GM18517 (cell line): ENCODE measurements around the gene RNF11.

Experiments
- ATAC-seq: cut with Tn5 transposase; IDR thresholded peaks from one replicate; pipeline ENCODE4 v1.9.1; 2021; ENCODE audit warnings: mild to moderate bottlenecking, moderate library complexity; ENCODE audit not compliant: unreplicated experiment

RNF11 gene

GRCh38 chr1:51294566-51295184 is 58.6 kb downstream of the RNF11 start:
- no peak for ATAC-seq

DNA sequence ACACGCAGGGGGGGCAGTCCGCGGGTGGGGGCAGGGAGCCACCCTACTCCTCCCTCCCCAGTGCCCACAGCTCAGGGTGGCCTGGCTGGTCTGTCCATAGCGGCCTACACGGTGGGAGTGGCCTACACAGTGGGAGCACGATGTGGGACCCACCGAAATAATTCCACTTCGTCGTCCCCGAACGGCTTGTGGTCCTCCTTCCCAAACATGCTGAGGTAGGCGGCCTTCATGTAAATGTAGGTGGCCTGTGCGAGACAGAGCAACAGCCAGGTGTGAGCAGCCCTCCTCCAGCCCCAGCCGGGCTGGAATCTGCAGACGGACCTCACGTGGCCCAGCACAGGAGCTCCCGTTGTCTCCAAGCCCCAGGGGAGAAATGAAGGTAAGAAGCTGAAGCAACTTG is 59.9 kb downstream of the RNF11 start:
- no peak for ATAC-seq

DNA sequence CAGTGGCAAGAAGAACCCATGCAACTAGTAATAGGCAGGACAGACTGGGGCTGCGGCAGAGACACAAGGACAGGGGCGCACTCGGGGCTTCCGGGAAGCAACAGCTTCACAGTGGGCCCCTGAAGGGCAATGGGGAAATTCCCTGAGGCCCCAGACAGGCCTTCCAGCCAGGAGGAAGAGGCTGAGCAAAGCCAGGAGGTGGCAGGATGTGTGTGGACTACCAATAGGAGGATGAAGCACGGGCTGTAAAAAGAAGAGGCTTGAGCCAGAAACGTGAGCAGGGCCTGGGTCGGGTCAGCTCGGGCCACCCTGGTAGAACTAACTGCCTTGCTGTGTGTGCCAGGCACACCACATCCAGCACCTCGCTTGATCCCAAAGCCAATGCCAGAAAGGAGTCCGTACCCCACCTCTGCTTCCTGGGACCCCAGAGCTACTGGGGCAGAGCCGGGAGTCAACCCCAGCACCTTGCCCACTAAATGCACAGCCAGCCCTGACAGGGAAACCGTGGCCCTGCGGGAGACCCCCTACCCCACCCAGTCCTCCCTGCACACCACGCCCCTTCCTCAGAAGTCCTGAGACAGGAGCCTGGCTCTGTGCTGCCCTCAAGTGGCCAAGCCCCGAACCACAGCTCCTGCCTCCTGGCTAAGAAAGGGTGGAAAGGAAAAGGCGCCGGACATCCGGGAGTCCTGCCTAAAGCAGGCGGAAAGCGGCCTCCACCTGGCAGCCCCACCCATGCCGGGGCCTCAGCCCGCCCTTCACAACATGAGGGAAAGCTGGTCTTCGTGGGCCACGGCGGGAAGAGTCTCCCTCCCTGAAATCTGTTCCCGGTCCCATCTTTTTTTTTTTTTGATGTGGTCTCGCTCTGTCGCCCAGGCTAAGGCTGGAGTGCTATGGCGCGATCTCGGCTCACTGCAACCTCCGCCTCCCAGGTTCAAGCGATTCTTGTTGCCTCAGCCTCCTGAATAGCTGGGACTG is 60.6 kb downstream of the RNF11 start:
- peak; percentile 68 for ATAC-seq

GRCh38 chr1:51297401-51298321 is 61.6 kb downstream of the RNF11 start:
- no peak for ATAC-seq

GRCh38 chr1:51298322-51298705 is 62.2 kb downstream of the RNF11 start:
- ATAC-seq: no peak

DNA sequence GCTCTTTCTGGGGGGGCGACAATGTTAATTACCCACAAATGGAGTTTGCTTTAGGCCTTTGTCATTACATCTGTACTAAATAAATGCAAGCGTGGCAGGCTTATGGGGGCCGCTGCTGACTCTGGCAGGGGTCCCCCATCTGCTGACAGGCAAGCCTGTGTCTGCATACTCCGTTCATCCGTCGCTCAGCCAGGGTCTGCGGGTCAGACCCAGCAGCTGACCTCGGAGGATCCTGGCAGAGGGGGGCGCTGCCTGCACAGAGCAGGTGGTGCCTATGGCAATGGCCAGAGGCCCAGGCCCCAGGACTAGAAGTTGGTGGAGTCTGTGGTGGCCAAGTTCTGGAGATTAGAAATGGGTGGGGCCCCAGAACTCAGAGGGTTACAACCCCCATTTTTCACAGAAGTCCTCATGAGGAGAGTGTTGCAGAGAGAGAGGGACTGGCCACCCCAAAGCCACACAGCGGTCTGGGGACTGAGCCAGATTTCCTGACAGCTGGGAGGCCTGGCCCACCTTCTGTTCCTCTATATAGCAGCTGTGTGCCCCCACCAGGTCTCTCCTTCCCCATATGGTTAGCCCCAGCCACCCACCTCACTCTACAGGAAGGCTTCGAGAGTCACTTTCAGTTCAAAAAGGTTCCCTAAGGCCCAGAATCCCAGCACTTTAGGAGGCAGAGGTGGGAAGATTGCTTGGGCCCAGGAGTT is 63.3 kb downstream of the RNF11 start:
- ATAC-seq: no peak

GRCh38 chr1:51299981-51300670 is 64.1 kb downstream of the RNF11 start:
- ATAC-seq: no peak

- no peak for ATAC-seq
Measured at GRCh38 chr1:51301152-51301843, 65.2 kb downstream of the RNF11 start.

DNA sequence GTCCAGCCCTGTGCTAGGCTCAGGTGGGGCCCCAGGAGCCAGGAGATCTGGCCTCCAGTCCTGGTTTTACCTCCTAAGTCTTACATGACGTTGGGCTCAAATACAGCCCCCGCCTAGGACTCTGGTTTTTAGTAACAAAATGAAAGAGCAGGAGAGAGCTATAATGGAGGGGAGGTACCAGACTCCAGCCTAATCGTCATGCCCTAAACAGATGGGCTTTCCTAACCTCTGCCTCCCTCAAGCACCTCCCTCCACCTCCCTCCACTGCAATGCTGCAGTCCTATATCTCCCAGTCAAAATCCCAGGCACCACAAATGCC is 65.7 kb downstream of the RNF11 start:
- no peak for ATAC-seq

GRCh38 chr1:51302270-51302669 is 66.2 kb downstream of the RNF11 start:
- ATAC-seq: no peak

DNA sequence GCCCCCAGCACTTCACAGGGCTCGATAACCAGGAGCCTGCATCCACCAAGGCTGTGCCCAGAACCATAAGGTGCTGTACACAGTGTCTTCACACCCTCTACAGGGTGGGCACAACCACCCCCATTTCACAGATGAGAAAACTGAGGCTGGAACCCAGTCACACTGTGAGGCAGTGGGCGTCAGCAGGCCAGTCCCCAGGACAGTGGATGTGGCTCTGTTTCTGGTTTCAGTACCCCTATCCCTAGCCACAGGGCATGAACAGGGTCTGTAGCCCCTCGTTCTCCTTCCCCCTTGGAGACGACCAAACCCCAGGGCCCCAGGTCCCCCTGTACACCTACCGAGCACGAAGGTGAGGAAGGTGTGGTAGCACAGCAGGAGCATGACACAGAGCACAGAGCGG is 66.7 kb downstream of the RNF11 start:
- ATAC-seq: no peak

- ATAC-seq: no peak
Measured at GRCh38 chr1:51303315-51303714, 67.2 kb downstream of the RNF11 start.

GRCh38 chr1:51303751-51304251 is 67.7 kb downstream of the RNF11 start:
- ATAC-seq: no peak

GRCh38 chr1:51304360-51304759 is 68.3 kb downstream of the RNF11 start:
- no peak for ATAC-seq

GRCh38 chr1:51305371-51305823 is 69.3 kb downstream of the RNF11 start:
- ATAC-seq: no peak

DNA sequence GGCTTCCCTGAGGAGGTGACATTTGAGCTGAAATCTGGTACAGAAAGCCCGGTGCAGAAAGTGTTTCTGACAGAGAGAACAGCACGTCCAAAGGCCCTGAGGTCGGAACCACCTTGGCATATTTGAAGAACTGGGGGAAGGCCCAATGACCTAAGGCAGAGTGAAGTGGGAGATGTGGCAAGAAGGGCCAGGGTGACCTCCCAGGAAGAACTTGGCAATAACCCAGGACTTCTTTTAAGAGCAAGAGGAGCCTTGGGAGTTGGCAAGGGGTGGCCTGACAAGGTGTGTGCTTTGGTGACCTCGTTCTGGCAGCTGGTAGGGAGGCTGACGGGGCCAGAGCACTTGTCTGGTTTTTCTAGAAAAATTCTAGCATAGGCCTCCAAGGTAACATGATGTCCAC is 70.9 kb downstream of the RNF11 start:
- ATAC-seq: no peak

DNA sequence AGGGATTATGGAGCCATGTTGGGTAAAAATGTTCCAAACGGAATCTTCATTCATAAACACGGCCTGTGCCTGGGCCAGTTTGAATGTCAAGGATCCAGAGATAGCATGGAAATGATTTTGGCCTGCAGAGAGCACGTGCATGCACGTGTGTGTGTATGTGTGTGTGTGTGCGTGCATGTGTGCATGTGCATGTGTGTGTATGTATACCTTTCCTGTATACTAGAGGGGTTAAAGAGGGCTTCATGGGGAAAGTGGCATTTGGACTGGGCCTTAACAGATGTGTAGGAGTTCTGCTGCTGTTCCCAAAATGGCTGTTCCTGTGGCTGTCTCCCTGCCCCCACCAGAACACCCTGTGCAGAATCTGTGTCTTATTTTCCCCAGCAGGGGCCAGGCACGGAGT is 72.6 kb downstream of the RNF11 start:
- ATAC-seq: no peak

- no peak for ATAC-seq
Measured at GRCh38 chr1:51309291-51309690, 73.2 kb downstream of the RNF11 start.

- ATAC-seq: no peak
Measured at GRCh38 chr1:51310871-51311613, 75.0 kb downstream of the RNF11 start.
